T-helper 2 cell (primary cell): ENCODE measurements around the gene KLHL18.
"Not testable (repeated sequence)": the region's sequence is repeated elsewhere in the genome, so short reads cannot be mapped to it uniquely, and the experiment has no call there.

Source experiments
- DNase-seq, 5 experiments: peaks; one replicate each; pipeline versions ENCODE4 v3.0.0 to v3.0.0-alpha.2; 2012 to 2022

KLHL18 gene

DNA sequence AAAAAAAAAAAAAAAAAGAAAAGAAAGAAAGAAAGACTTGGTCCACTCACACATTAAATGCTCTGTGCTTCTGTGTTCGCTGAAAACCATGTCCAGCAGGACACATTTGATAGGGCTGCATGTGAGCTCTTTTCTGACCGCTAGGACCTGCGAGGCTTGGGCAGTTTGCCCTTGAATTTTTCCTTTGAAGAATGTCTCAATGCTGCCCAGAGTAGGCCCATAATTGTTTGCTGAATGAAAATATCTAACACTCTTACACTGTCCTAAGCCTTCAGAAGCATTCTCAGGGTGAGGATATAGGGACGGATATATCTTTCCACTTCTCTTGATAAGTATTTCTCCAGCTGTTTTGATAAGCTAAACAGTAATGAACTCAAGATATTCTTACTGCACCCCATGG, 6.2 kb upstream of the KLHL18 start:
- DNase-seq: no peak

DNA sequence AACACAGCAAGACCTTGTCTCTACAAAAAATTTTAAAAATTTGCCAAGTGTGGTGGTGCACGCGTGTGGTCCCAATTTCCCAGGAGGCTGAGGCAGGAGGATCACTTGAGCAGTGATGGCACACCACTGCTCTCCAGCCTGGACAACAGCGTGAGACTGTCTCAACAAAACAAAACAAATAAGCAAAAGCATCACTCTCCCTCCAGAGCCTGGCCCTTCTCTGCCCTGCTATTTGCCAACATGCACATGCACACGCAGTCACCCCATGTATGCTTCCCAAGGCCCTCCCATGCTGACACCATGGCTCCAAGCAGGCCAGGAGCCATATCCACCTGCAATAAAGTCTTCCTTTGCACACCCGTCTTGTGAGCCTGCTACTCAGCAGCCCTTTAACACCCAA, 2.2 kb upstream of the KLHL18 start:
- DNase-seq: no peak

DNA sequence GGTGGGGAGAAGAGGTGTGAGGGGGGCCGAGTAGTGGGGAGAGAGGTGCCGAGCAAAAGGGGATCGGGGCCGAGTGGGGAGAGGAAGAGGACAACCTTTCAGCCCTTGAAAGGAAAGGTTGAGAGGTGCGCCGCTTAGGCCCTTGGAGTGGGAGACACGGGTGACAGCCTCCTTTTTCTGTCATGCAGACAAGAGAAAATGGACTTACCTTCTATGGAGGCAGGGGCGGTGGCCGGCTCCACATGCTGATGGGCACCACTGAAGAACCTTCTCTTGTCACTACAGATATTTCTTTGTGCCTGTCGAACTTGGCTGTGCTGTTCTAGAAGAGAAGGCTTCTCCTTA, 421 bp downstream of the KLHL18 start:
- DNase-seq: peak in 2 of 5 experiments; percentile 9 to 15

DNA sequence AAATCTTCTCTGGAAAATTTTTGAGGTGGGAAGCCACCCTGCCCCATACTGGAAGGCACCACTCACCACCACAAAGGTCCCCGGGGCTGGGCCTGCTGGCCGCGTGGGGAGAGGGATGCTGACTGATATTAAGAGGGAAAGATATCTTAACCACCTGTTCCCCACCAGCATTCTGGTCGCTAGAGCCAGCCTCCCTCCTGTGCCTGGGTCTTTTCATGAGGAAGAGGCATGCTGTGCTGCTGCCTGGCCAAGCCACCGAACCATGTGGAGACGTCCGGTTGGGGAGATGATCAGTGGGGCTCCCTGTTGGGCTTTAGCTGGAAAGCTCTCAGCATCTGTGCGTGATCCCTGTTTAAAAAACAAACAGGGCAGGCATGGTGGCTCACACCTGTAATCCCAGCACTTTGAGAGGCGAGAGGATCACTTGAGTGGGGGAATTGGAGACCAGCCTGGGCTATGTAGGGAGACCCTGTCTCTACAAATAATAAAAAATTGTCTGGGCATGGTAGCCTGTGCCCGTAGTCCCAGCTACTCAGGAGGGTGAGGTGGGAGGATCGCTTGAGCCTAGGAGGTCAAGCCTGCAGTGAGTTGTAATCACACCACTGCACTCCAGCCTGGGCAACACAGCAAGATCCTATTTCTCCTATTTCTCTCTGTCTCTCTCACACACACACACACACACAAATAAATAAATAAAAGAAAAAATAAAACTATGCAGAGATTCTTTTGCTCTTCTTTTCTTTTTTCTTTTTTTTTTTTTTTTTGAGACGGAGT, 1.0 kb downstream of the KLHL18 start:
- peak in 1 of 5 experiments; percentile 32 for DNase-seq

- no peak for DNase-seq
These were observed 6.5 kb downstream of the KLHL18 start for GRCh38 chr3:47288966-47289910.

DNA sequence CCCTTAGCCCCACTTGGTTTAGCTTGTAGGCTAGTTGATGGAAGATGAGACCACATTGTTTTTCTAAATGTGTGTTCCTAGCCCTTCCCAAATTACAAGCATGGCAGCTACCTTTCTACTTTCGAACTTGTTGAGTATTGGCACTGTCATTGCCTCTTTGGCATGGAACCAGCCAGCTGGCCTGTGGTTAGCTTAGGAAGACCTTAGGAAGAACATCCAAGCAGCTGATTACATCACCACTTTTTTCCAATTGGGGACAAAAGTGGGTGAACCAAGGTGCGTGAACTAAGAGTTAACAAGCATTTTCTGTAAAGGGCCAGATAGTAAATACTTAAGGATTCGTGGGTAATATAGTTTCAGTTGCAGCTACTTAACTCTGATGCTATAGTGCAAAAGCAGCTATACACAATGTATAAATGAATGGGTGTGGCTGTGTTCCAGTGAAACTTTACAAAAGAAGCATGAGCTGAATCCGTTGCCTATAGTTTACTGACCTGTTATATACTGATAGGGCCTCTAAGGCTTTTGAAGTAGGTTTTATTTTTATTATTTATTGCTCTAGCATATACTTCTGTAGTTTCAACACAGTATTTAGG, 8.5 kb downstream of the KLHL18 start:
- DNase-seq: no peak

DNA sequence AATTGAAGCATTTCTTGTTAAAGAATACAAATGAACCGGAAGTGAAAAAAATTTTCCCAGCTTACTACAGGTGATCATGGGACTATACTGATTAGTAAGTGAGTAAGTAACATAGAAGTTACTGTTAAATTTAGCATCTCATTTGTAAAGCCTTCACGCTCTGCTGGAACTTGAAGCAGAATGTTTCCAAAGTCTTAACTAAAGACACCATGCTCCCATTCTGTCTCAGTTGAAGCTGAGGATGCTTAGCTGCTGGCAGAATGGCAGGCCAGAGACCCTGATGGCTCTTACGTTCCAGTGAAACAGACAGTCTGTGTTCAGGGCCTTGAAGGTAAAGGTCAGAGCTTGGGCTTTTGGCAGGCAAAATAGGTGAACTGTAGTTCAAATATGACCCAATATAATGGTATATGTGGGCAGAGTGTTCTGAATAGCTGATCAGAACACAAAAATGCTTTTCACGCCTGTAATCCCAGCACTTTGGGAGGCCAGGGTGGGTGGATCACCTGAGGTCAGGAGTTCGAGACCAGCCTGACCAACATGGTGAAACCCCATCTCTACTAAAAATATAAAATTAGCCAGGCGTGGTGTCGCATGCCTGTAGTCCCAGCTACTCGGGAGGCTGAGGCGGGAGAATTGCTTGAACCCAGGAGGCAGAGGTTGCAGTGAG, 9.1 kb downstream of the KLHL18 start:
- not testable (repeated sequence) for DNase-seq

DNA sequence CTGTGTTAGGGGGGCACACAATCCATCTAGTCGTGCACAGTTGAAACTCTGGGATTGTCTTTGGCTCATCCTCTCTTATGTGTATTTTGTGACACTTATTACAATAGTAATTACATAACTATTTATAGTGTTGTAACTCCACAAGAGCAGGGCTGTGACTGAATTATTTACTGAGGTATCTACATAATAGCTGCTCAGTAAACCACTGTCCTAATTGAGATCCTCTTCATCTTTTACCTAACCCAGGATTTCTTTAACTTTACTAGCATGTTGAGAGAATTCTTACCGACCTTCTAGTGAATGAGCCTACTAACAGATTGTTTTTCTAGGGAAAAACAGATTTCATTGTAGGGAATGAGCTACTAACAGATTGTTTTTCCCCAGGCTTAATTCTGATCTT, 11.1 kb downstream of the KLHL18 start:
- DNase-seq: no peak

DNA sequence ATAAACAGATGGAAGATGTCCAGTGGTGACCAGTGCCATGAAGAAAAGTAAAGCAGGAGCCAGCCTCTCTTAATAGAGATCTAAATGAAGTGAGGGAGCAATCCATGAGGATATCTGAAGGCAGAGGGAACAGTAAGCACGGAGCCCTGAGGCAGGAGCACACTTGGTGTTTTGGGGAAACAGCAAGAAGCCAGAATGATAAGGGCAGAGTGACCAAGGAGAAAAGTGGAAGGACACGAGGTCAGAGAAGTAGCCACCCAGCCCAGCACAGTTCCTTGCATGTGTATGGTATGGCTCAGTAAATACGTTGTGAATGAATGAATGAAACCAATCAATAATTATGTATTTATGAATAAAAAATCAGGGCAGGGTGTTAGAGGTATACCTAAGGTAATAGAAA, 11.6 kb downstream of the KLHL18 start:
- no peak for DNase-seq

DNA sequence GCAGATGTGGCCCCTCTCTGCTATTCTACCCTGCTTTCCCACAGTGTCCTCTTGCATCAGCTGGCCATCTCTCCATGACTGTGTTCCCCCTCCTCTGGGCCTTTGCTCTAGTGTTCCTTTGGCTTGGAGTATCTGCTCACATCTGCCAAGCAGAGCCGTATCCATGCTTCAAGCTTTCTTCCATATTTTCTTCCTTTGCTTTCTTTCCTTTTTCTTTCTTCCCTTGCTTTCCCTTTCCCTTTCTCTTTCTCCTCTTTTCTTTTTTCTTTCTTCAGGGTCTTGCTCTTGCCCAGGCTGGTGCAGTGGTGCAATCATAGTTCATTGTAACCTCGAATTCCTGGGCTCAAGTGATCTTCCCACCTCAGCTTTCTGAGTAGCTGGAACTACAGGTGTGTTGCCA, 12.6 kb downstream of the KLHL18 start:
- DNase-seq: no peak

DNA sequence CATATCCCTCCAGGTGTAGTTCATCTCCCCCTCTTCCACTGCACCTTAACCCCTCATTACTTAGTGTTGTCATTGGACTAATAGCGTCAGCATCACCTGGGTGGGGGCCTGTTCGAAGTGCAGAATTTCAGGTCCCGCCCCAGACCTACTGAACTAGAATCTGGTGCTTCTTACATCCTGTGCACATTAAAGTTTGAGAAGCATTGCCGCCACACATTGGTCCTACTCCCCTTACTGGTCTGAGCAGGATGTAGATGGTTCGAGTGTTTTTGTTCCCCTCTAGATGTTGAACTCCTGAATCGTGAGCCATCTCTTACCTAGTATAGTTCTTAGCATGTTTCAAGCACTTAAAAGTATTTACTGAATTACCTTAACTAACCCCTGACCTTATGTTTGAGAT, 13.2 kb downstream of the KLHL18 start:
- DNase-seq: no peak

- no peak for DNase-seq
These were observed 14.0 kb downstream of the KLHL18 start for GRCh38 chr3:47296562-47297302.

- no peak for DNase-seq
These were observed 15.7 kb downstream of the KLHL18 start for GRCh38 chr3:47298439-47298838.

- DNase-seq: peak in 1 of 5 experiments; percentile 63
These were observed 16.9 kb downstream of the KLHL18 start for GRCh38 chr3:47299381-47300318.

GRCh38 chr3:47301456-47301855, 18.7 kb downstream of the KLHL18 start:
- no peak for DNase-seq

- DNase-seq: no peak
These were observed 23.3 kb downstream of the KLHL18 start for GRCh38 chr3:47306022-47306421.

GRCh38 chr3:47309231-47309630, 26.5 kb downstream of the KLHL18 start:
- not testable (repeated sequence) for DNase-seq

DNA sequence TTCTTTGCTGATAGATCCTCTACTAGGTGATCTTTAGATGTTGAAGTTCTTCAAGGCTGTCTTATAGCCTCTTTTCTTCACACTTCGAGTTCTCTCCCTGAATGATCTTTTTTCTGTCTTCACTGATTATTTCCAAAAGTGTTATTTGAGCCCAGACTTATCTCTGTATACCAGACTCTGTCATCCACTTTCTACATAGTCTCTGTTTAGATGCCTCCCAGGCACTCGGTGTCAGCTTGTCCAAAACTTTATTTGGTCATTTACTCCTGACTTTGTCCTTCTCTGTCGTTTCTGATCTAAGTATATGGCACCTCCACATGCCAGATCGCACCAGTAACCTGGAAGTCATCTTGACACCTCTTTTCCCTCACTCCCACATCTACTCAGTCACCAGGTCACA, 27.6 kb downstream of the KLHL18 start:
- DNase-seq: no peak

GRCh38 chr3:47313341-47314055, 30.8 kb downstream of the KLHL18 start:
- DNase-seq: no peak

GRCh38 chr3:47314056-47314764, 31.5 kb downstream of the KLHL18 start:
- DNase-seq: no peak
